HL-60 (cell line): Measurements from ENCODE around the gene RIC3.

Experiments used
- TF ChIP-seq, protein P1 (sequence below): IDR thresholded peaks from one replicate; pipeline ENCODE4 v1.5.1; 2011; ENCODE audit warnings: low read length, control low read depth, inconsistent platforms; ENCODE audit not compliant: insufficient read depth
- TF ChIP-seq, protein P2 (sequence below): IDR thresholded peaks from 2 replicates; pipeline ENCODE4 v1.6.1; 2012; ENCODE audit warnings: low read depth; ENCODE audit not compliant: insufficient replicate concordance

DNA sequence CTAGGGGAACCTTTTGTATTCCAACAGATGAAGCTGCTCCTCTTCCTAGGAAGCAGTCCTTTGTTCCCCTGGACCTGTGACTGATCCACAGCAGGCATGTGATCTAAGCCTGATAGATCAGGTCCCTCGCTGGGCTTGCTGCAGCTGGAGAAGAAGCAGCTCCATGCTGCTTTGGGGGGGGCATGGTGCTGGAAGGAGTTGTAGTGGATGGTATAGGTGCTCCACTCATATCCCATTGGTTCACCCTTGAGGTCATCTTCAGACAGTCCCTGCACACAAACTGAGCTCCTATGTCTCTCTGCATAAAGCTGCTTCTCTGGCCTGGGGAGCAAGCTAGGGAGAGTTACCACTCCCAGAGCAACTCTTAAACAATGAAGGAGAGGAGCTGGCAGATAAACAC is 9.5 kb upstream of the RIC3 start:
- TF ChIP-seq, protein P1, sequence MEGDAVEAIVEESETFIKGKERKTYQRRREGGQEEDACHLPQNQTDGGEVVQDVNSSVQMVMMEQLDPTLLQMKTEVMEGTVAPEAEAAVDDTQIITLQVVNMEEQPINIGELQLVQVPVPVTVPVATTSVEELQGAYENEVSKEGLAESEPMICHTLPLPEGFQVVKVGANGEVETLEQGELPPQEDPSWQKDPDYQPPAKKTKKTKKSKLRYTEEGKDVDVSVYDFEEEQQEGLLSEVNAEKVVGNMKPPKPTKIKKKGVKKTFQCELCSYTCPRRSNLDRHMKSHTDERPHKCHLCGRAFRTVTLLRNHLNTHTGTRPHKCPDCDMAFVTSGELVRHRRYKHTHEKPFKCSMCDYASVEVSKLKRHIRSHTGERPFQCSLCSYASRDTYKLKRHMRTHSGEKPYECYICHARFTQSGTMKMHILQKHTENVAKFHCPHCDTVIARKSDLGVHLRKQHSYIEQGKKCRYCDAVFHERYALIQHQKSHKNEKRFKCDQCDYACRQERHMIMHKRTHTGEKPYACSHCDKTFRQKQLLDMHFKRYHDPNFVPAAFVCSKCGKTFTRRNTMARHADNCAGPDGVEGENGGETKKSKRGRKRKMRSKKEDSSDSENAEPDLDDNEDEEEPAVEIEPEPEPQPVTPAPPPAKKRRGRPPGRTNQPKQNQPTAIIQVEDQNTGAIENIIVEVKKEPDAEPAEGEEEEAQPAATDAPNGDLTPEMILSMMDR, result no peak
- TF ChIP-seq, protein P2, sequence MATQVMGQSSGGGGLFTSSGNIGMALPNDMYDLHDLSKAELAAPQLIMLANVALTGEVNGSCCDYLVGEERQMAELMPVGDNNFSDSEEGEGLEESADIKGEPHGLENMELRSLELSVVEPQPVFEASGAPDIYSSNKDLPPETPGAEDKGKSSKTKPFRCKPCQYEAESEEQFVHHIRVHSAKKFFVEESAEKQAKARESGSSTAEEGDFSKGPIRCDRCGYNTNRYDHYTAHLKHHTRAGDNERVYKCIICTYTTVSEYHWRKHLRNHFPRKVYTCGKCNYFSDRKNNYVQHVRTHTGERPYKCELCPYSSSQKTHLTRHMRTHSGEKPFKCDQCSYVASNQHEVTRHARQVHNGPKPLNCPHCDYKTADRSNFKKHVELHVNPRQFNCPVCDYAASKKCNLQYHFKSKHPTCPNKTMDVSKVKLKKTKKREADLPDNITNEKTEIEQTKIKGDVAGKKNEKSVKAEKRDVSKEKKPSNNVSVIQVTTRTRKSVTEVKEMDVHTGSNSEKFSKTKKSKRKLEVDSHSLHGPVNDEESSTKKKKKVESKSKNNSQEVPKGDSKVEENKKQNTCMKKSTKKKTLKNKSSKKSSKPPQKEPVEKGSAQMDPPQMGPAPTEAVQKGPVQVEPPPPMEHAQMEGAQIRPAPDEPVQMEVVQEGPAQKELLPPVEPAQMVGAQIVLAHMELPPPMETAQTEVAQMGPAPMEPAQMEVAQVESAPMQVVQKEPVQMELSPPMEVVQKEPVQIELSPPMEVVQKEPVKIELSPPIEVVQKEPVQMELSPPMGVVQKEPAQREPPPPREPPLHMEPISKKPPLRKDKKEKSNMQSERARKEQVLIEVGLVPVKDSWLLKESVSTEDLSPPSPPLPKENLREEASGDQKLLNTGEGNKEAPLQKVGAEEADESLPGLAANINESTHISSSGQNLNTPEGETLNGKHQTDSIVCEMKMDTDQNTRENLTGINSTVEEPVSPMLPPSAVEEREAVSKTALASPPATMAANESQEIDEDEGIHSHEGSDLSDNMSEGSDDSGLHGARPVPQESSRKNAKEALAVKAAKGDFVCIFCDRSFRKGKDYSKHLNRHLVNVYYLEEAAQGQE, result no peak
